Natural killer cell (primary cell): Measurements from ENCODE around the gene POLR2M. TPM values are rescaled to one million over a fixed set of nuclear protein-coding genes. Genes with fewer than 3 reads are reported as not detected.

Experiments used
- ATAC-seq, 3 donors: fragments of 150-1000 bp in 2 of 3; fragments of 200-7000 bp in 1 of 3; cut with Tn5 transposase; 1 replicate in 1 of 3; 2 replicates in 2 of 3; pipeline ENCODE4 v1.10.0; 2021; ENCODE audit warnings: mild to moderate bottlenecking in 2 of 3, moderate library complexity in 2 of 3
- DNase-seq, 2 donors: peaks; one replicate each; pipeline versions ENCODE4 v3.0.0 to v3.0.0-alpha.2; 2013 to 2021; ENCODE audit warnings: mixed read lengths in 1 of 2
- H3K27ac ChIP-seq: one replicate; pipeline ENCODE4 v1.5.1; 2013; ENCODE audit warnings: mild to moderate bottlenecking, low read length
- H3K27me3 ChIP-seq: one replicate; pipeline ENCODE4 v1.6.1; 2013; ENCODE audit warnings: low read length; ENCODE audit not compliant: control insufficient read depth, insufficient read depth
- H3K36me3 ChIP-seq: one replicate; pipeline ENCODE4 v1.6.1; 2013; ENCODE audit warnings: low read length; ENCODE audit not compliant: control insufficient read depth, insufficient read depth
- H3K4me1 ChIP-seq: one replicate; pipeline ENCODE4 v1.6.1; 2013; ENCODE audit warnings: low read length; ENCODE audit not compliant: control insufficient read depth, insufficient read depth
- H3K4me3 ChIP-seq: one replicate; pipeline ENCODE4 v1.5.1; 2013; ENCODE audit warnings: low read length
- H3K9me3 ChIP-seq: one replicate; pipeline ENCODE4 v1.6.1; 2013; ENCODE audit warnings: low read length; ENCODE audit not compliant: control insufficient read depth, insufficient read depth
- H3K27ac Mint-ChIP-seq, 2 donors: one replicate each; pipeline ENCODE4 v1.8.0; 2022; ENCODE audit warnings: mild to moderate bottlenecking in 2 of 2, mixed read lengths in 2 of 2, moderate library complexity in 1 of 2
- H3K27me3 Mint-ChIP-seq, 2 donors: one replicate each; pipeline ENCODE4 v1.8.0; 2022; ENCODE audit warnings: low read depth in 2 of 2, mixed read lengths in 2 of 2
- H3K36me3 Mint-ChIP-seq: one replicate; pipeline ENCODE4 v1.8.0; 2022; ENCODE audit warnings: mixed read lengths
- H3K4me1 Mint-ChIP-seq, 2 donors: one replicate each; pipeline ENCODE4 v1.8.0; 2022; ENCODE audit warnings: mixed read lengths in 2 of 2
- H3K4me3 Mint-ChIP-seq: one replicate; pipeline ENCODE4 v1.8.0; 2022; ENCODE audit warnings: mild to moderate bottlenecking, moderate library complexity, mixed read lengths
- H3K9me3 Mint-ChIP-seq, 2 donors: one replicate each; pipeline ENCODE4 v1.8.0; 2022; ENCODE audit warnings: mixed read lengths in 2 of 2
- WGBS: methylation state at CpG from one replicate; pipeline ENCODE4 v1.1.7; 2013; ENCODE audit warnings: missing lambda C conversion rate; ENCODE audit not compliant: insufficient coverage; 5-methylcytosine and 5-hydroxymethylcytosine counted together
- intact Hi-C: fragments of 100-400 bp; cut with micrococcal nuclease; formaldehyde crosslinking; loops from one replicate; pipeline ENCODE4 v1.14.2; 2022
- total RNA-seq, 4 donors: library from RNA; stranded (reverse); fragments of 120-200 nt in 1 of 4; gene quantifications; one replicate each; pipeline versions ENCODE4 v1.2.3 to v1.2.4, GENCODE V29; 2013 to 2022
- TF ChIP-seq, protein P1 (sequence below): fragments of 200-600 bp; IDR thresholded peaks from one replicate; pipeline ENCODE4 v1.8.0; 2022; ENCODE audit warnings: antibody characterized with exemption

POLR2M gene
- total RNA-seq, 3 donors from 2014 or later (not counting 1 experiment from before 2014, with no cell fraction given), result 74.0 to 109 (median 94.9) TPM

DNA sequence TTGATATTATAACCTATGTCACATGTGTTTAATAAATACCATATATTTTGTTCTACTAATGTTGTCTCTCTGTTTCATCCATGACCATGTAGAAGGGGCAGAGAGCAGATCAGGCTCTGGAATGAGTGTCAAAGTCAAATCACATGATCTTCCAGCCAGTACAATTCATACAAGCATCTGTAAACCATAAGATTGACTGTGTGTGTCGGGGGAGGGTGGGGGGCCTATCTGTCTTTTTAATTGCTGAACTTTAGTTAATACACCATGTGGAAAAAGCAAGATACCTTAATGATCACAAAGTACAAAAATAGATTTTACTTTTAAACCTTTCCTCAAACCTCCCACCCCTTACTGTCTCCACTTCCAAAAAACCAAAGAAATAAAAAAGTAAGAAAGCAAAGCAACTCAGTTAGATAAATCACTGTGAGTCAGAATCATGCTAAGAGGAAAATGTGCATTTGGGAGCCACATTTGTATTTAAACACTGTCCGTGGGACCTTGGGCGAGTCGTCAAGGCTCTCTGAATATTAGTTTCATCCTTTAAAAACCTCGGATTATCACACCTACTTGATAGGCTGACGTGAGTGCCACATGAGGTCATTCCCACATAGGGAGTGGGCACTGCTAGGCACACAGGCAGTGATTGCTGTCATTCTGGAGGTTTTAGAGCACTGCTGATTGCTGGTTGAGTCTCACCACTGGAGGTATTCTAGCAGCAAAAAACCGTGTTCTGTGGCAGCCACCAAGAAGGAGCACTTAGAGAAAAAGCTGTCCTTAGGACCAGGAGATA, 21.0 kb upstream of the POLR2M start:
- Mint-ChIP-seq H3K27ac (no peak overlapping the region), H3K27me3 (no peaks in the 10 kb centered on the region), H3K4me3 (no peak overlapping the region), H3K36me3 (no peaks in the 10 kb centered on the region), H3K4me1 (no peaks in the 10 kb centered on the region), H3K9me3 (no peaks in the 10 kb centered on the region)
- Histone ChIP-seq H3K36me3 (no peaks in the 10 kb centered on the region), H3K4me3 (no peak overlapping the region), H3K27me3 (no peaks in the 10 kb centered on the region), H3K9me3 (no peaks in the 10 kb centered on the region), H3K4me1 (no peaks in the 10 kb centered on the region), H3K27ac (no peak overlapping the region)
- WGBS, result 89% methylated on average over 6 of the region's 7 CpGs
- TF ChIP-seq, protein P1, sequence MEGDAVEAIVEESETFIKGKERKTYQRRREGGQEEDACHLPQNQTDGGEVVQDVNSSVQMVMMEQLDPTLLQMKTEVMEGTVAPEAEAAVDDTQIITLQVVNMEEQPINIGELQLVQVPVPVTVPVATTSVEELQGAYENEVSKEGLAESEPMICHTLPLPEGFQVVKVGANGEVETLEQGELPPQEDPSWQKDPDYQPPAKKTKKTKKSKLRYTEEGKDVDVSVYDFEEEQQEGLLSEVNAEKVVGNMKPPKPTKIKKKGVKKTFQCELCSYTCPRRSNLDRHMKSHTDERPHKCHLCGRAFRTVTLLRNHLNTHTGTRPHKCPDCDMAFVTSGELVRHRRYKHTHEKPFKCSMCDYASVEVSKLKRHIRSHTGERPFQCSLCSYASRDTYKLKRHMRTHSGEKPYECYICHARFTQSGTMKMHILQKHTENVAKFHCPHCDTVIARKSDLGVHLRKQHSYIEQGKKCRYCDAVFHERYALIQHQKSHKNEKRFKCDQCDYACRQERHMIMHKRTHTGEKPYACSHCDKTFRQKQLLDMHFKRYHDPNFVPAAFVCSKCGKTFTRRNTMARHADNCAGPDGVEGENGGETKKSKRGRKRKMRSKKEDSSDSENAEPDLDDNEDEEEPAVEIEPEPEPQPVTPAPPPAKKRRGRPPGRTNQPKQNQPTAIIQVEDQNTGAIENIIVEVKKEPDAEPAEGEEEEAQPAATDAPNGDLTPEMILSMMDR, result no peak
- ATAC-seq (no peak), DNase-seq (no peak)
- intact Hi-C loops, result no loop called here

DNA sequence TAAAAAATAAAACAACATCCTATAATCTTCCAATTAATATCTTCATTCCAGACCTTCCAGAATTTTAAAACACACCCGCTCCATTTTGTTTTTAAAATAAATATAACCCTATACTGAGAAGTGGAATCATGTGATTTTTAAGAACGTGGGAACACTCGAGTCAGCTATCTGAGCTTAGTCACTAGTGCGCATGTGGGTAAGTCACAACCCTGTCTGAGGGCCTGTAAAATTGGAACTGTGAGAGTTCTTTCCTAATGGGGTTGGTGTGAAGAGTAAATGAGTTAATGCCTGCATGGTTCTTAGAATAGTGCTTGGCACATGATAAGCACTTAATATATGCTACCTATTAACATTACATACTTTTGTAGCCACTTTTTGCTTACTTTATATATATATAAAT, 19.9 kb upstream of the POLR2M start:
- Mint-ChIP-seq H3K4me1 (no peaks in the 10 kb centered on the region), H3K27me3 (no peaks in the 10 kb centered on the region), H3K27ac (no peak overlapping the region), H3K36me3 (no peaks in the 10 kb centered on the region), H3K9me3 (no peaks in the 10 kb centered on the region), H3K4me3 (no peak overlapping the region)
- DNase-seq (no peak), ATAC-seq (no peak)
- Histone ChIP-seq H3K4me3 (no peak overlapping the region), H3K27ac (no peak overlapping the region), H3K9me3 (no peaks in the 10 kb centered on the region), H3K36me3 (no peaks in the 10 kb centered on the region), H3K4me1 (no peaks in the 10 kb centered on the region), H3K27me3 (no peaks in the 10 kb centered on the region)
- TF ChIP-seq, protein P1, result no peak
- 97% methylated on average over 4 of the region's 4 CpGs for WGBS
- intact Hi-C loops, result no loop called here

DNA sequence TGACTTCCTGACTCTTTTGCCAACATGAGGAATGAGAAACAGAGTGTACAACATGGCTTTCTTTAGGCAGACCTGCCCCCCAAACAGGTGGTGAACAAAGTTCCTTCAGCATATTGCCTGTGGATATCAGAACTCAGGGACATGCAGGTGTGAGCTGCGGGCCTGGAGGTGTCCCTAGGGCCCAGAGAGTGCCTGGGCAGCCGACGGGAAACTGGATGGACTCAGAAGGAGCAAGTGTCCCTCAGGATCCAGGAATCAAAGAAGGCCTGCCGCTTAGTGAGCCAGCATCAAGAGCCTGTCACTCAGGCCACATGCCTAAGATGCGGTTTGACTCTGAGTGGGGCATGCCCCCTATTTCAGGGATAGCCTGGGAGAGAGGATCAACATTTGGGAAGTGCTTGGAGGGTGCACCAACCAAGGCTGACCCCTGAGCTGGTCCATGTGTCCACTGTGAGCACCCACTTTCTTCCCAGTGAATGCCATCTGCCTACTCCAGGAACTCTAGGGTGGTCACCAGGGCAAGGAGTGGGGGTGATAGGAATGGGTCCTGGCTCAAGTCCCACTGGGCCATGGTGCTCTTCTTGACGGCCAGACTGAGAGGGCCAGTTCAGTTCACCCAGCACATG, 16.1 kb upstream of the POLR2M start:
- TF ChIP-seq, protein P1, result no peak
- intact Hi-C loops, result no loop called here
- no peaks in the 10 kb centered on the region for H3K9me3 Mint-ChIP-seq
- H3K4me1 ChIP-seq, result no peaks in the 10 kb centered on the region
- no peaks in the 10 kb centered on the region for H3K36me3 Mint-ChIP-seq
- H3K36me3 ChIP-seq, result no peaks in the 10 kb centered on the region
- H3K27ac Mint-ChIP-seq, result no peak overlapping the region
- H3K27ac ChIP-seq, result no peak overlapping the region
- H3K27me3 ChIP-seq, result no peaks in the 10 kb centered on the region
- 91% methylated on average over 6 of the region's 6 CpGs for WGBS
- H3K4me1 Mint-ChIP-seq, result no peaks in the 10 kb centered on the region
- H3K27me3 Mint-ChIP-seq, result peaks cover 6 to 15% of the 10 kb centered on the region in 2 donors
- H3K4me3 Mint-ChIP-seq, result no peak overlapping the region
- no peak for ATAC-seq
- DNase-seq, result no peak
- no peaks in the 10 kb centered on the region for H3K9me3 ChIP-seq
- H3K4me3 ChIP-seq, result no peak overlapping the region
